Choroid plexus epithelial cell (primary cell): Measurements from ENCODE around the gene ATP6V1A.
"Not testable (repeated sequence)": the region's sequence is repeated elsewhere in the genome, so short reads cannot be mapped to it uniquely, and the experiment has no call there.

ENCODE experiments used
- DNase-seq: peaks from one replicate; pipeline ENCODE4 v3.0.0-alpha.2; 2010; ENCODE audit warnings: low read depth
- H3K4me3 ChIP-seq: 2 replicates; pipeline ENCODE4 v1.5.1; 2011; ENCODE audit warnings: low read depth, mild to moderate bottlenecking, control low read depth, low read length, moderate library complexity
- CTCF ChIP-seq: conservative IDR thresholded peaks from 2 replicates; pipeline ENCODE4 v1.5.1; 2011; ENCODE audit warnings: low read depth, mild to moderate bottlenecking, control low read depth, inconsistent platforms, low read length, moderate library complexity

The ATP6V1A gene

GRCh38 chr3:113834983-113835382 lies 88.1 kb downstream of the ATP6V1A start:
- TF ChIP-seq CTCF, result no peak
- H3K4me3 ChIP-seq, result no peak overlapping the region
- DNase-seq, result no peak

GRCh38 chr3:113838631-113839209 lies 91.9 kb downstream of the ATP6V1A start, which contains the start of gene GRAMD1C:
TSS of gene GRAMD1C (plus strand) at chr3:113838788. CDS start at chr3:113838910, 122 bp downstream.
- DNase-seq, result peak; percentile 94

GRCh38 chr3:113839551-113839950 lies 92.7 kb downstream of the ATP6V1A start:
- peak overlapping the region; percentile 73 for H3K4me3 ChIP-seq
- DNase-seq, result no peak

More at GRCh38 chr3:113838631-113839209, 91.9 kb downstream of the ATP6V1A start, which contains the start of gene GRAMD1C:
- peak within 1 kb of the TSS; percentile 73 for H3K4me3 ChIP-seq
- TF ChIP-seq CTCF, result peak; percentile 86

GRCh38 chr3:113844622-113845222 lies 97.9 kb downstream of the ATP6V1A start:
- DNase-seq, result peak; percentile 69
- no peak overlapping the region for H3K4me3 ChIP-seq
- peak; percentile 59 for TF ChIP-seq CTCF

More at GRCh38 chr3:113839551-113839950, 92.7 kb downstream of the ATP6V1A start:
- no peak for TF ChIP-seq CTCF

GRCh38 chr3:113847247-113847646 lies 100.4 kb downstream of the ATP6V1A start:
- no peak for DNase-seq
- no peak overlapping the region for H3K4me3 ChIP-seq
- no peak for TF ChIP-seq CTCF

- no peak for TF ChIP-seq CTCF
- H3K4me3 ChIP-seq, result no peak overlapping the region
- DNase-seq, result no peak
Observed at GRCh38 chr3:113847664-113848461, 101.0 kb downstream of the ATP6V1A start.

- H3K4me3 ChIP-seq, result not testable (repeated sequence)
Observed at GRCh38 chr3:113849071-113849470, 102.2 kb downstream of the ATP6V1A start.

GRCh38 chr3:113849841-113850240 lies 103.0 kb downstream of the ATP6V1A start:
- not testable (repeated sequence) for H3K4me3 ChIP-seq, DNase-seq

More at GRCh38 chr3:113849071-113849470, 102.2 kb downstream of the ATP6V1A start:
- DNase-seq, result not testable (repeated sequence)

- not testable (repeated sequence) for H3K4me3 ChIP-seq, DNase-seq
Observed at GRCh38 chr3:113850391-113850790, 103.6 kb downstream of the ATP6V1A start.
